Head of caudate nucleus (tissue), 42 donors: ENCODE measurements around the gene NRDC.

Experiments used
- DNase-seq, 42 donors: peaks; one replicate each; pipeline versions ENCODE4 v3.0.0 to v3.0.0-alpha.2; 2020 to 2021; ENCODE audit warnings: mixed read lengths in 7 of 42
- intact Hi-C: fragments of 100-400 bp; cut with DNase I; formaldehyde crosslinking; loops from one replicate; pipeline ENCODE4 v1.15.0; 2022

NRDC gene

DNA sequence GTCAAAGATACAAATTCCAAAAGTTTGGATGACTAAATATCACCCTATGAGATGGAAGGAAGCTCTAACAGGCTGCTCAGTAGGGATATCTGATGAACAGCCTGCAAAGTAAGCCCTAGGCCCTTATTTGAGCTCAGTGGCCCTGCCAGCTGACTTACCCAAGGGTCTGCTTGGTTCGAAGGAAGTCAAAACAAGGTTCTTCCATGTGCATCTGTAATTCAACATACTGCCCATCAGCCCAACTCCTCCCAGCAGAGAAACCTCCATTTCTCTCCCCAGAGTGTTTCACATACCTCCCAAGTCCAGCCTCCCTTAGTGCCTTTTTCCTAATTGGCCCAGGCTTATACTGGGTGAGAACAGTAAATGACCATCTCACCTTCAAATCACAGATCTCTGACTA, 86.6 kb downstream of the NRDC start:
- DNase-seq = no peak
- intact Hi-C loops = no loop called here

GRCh38 chr1:51790385-51790784, 88.1 kb downstream of the NRDC start:
- intact Hi-C loops = no loop called here
- DNase-seq = no peak

DNA sequence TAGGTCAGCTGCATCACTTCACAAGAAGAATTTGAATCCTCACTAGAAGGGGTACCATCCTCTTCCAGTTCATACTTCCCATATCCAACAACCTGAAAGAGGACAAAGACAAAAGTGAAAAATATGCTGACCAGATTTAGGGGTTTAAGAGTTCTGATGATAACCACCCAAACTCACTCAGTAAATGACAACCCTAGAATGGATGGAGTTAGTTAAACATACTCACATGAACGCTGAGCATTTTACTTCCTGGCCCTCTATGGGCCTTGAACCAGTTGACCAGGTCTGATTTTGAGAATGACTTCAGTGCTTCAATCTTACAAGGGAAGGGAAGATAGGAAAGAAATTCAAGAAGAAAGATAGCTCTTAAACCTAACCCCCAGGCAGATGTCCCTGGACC, 89.2 kb downstream of the NRDC start:
- intact Hi-C loops = no loop called here
- DNase-seq = no peak

DNA sequence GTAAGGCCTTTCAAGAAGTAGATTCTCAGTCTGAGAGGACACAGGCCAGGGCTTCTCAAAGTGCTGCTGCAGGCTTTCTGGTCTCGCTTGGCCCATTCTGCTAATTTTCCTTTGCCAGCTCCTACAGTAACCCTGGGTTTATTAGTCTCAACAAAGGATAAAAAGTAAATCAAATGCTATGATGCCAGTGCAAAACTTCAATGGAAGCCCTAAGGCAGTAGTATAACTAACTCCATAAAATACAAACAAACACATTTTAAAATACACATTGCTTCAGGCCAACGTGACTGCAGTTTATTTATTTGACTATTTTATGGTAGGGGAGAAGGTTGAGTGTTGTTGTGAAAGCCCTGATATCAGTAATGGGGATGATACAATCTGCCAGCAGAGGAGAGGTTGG, 89.6 kb downstream of the NRDC start:
- intact Hi-C loops = no loop called here

GRCh38 chr1:51784997-51785421, 93.5 kb downstream of the NRDC start:
- peak in 2 of 42 donors; percentile 6 to 50 for DNase-seq
- intact Hi-C loops = no loop called here

More for the DNA sequence above, 89.6 kb downstream of the NRDC start:
- no peak for DNase-seq

DNA sequence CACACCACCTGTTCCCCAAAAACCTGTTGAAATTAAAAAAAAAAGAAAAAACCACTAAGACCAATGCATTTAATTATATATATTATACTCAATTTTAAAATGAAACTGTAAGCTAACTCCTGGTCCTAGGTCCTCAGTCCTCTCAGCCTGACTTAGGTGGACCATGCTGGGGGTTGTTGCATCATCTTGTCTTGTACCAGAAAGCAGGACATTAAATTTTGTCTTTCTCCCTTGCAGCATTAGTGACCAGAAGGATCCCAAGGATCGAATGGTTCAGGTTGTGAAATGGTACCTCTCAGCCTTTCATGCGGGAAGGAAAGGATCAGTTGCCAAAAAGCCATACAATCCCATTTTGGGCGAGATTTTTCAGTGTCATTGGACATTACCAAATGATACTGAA, 97.6 kb downstream of the NRDC start:
- intact Hi-C loops = no loop called here
- no peak for DNase-seq

DNA sequence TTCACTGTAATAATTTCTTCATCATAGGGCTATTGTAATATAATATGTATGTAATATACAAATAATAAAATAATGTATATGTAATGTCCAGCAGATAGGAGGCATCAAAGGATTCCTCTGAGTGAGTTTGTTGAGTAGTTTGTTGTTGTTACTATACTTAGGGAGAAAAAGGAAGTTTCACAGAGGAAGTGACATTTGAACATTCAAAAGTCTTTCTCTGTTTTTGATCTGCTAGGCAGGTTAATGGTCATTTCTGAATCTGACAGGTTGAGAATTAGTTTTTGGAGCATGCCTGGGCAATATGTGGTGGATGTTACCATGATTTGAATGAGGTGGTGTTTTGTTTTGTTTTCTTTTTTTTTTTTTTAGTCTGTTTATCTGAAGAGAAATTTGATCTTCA, 102.1 kb downstream of the NRDC start:
- intact Hi-C loops = no loop called here
- DNase-seq = no peak

DNA sequence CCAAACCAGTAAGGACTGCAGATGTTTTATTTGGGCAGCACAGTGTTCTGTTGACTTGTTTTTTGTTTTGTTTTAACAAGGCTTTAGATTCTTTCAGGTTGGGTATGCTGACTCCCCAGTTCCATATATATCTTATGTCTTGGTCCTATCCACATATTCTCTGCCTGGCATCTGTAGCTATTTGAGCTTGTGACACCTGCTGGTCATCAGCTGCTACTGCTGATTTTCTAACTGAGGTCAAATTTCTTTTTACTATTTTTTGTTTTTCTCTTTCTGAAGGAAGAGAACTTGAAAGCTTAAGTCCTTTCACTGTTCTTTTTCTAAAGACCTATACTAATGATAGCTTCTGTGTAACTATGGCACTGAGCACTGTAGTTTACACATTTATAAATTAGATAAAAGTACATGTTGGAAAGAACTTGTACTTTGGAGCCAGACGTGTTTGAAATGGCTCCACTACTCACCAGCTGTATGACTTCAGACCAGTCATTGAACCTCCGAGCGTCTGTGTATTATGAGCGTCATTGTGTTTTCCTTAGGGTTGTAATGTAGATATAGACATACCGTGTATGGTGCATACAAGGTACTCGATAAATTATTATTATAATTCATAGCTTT, 109.4 kb downstream of the NRDC start:
- peak in 22 of 42 donors; percentile 15 to 76 (median 38) for DNase-seq
- intact Hi-C loops = no loop called here

DNA sequence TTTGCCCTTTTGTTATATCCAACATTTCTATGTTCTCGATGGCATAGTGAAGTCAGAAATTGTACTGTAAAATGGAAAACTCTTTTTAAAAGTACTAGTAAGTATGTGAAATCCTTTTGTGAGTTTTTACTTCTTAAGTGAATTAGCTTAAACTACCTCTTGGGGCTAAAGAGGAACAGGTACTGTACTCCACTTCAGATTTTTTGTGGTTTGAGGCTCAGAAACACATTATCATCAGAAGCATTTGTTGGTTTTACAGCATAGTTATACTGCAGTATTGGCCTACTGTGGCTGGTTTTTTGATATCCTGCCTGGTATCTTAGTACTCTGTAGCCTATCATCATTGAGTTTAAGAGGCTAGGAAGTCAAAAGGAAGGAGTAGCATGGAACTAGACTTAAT, 117.2 kb downstream of the NRDC start:
- intact Hi-C loops = no loop called here
- DNase-seq = no peak

DNA sequence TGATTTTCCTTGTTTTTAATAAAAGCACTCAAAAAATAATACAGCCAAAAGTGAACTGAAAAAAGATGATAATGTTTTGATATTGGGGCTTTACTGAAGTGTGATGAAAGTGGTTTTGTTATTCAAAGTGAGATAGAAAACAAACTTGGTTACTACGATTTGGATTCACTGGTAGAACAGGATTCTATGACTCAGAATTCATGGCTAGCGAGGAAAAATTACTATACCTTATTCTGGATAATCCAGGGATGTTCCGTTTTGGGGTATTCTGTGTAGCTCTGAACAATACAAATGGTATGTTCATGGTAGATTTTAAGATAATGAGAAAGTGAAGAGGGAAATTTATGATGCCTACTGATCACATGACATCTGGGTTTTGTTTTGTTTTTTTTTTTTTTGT, 117.7 kb downstream of the NRDC start:
- DNase-seq = no peak
- intact Hi-C loops = no loop called here

GRCh38 chr1:51758310-51758709, 120.2 kb downstream of the NRDC start:
- DNase-seq = no peak
- intact Hi-C loops = no loop called here

DNA sequence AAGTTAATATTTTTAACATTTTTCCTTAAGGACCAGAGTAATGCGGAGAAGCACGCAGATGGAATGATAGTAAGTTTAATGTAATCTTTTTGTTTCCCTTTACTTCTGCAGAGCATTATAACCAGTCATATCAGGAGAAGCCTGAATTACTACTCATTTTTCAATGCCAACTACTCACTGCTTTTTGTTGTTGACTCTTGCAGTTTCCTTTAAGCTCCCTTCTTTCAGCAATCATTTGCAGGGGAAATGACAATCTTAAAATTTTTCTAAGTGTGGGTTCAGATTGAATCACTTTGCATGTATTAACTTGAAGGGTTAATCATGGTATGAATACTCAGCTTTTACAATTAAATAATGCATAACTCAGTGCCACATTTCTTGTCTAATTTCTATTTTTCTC, 122.2 kb downstream of the NRDC start:
- intact Hi-C loops = no loop called here

DNA sequence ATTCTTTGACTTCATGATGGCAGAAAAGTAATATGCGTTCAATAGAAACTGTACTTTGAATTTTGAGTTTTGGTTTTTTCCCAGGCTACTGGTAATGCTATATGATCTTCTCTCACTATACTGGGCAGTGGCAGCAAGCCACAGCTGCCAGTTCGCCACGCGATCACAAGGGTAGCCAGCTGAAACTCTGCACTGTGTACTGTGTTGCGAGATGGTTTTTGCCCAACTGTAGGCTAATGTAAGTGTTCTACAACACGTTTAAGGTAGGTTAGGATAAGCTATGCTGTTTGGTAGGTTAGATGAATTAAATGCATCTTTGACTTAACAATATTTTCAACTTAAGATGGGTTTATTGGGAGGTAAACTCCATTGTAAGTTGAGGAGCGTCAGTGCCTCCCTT, 123.1 kb downstream of the NRDC start:
- intact Hi-C loops = no loop called here
- no peak for DNase-seq

More for the DNA sequence above, 122.2 kb downstream of the NRDC start:
- no peak for DNase-seq

GRCh38 chr1:51754666-51755065, 123.9 kb downstream of the NRDC start:
- intact Hi-C loops = no loop called here
- DNase-seq = no peak

GRCh38 chr1:51753969-51754368, 124.6 kb downstream of the NRDC start:
- DNase-seq = no peak
- intact Hi-C loops = no loop called here

DNA sequence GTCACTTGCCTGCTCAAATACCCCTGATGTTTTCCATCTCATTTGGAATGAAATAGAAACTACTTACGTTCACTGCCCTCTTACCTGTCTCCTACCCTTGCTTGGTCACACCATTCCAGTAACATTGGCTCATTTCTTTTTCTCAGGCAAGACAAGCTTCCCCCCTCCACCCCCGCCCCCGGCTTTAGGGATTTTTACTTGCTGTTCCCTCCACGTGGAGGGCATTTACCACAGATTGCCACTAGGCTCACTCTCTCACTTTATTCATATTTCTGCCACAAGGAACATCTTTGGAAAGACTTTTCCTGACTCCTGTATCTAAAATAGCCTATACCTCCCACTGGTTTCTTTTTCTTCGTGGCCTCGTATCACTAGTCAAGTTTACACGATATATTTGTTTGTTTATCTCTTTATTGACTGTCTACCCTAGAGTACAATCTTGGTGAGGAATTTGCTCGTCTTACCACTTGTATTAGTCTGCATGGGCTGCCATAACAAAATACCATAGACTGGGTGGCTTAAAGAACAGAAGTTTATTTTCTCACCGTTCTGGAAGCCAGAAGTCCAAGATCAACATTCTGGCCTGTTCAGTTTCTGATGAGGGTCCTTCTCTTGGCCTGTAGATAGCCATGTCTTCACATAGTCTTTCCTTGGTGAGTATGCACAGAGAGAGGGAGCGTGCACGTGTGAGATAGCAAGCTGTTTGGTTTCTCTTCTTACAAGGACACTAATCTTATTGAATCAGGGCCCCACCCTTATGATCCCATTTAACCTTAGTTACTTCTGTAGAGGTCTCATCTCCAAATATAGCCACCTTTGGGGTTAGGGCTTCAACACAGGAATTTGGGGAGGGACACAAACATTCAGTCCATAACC, 126.2 kb downstream of the NRDC start:
- intact Hi-C loops = no loop called here
- no peak for DNase-seq

DNA sequence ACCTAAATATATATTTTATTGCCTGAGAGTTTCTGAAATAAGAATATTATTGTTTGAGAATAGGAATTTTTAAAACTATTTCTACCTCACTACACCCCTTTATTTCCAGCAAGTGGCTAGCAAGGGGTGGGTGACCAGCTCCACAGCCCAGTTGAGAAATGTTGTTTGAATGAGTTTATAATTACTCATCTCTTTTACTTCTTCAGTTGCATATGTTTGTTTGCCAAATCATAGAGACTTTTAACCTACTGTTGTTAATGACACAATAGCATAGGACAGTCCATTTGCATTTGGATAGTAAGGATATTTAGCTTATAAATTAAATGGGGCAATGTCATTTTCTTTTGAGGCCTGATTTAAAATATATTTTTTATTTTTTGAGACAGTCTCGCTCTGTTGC, 127.8 kb downstream of the NRDC start:
- intact Hi-C loops = no loop called here
- no peak for DNase-seq

DNA sequence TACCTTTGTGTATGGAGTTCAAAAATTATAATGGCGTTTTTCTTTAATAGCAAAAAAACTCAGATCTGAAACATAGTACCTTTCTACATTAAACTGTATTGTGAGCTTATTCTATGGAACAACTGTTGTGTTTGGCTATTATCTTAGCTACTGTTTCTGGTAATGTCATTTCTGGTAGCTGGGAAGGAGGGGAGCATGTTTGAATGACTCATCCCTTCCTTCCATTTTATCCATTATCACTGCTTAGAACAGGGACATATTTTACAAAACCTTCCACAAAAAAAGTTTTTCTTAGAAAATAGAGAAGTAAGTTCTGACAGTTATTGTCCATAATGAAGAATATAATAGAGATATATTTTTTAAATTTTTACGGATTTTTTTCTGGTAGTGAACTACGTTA, 128.3 kb downstream of the NRDC start:
- no peak for DNase-seq
- intact Hi-C loops = no loop called here

DNA sequence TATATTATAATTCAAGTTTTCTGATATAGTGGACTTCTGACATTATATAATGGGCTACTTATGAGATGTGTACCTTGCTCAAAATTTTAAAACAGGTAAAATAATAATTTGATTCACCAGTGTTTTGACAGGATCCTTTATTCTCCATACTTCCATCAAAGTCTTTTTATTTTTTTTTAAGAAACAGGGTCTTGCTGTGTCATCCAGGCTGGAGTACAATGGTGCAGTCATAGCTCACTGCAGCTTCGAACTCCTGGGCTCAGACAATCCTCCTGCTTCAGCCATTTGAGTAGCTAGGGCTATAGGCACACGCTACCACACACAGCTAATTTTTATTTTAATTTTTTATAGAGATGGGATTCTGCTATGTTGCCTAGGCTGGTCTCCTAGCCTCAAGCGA, 129.4 kb downstream of the NRDC start:
- intact Hi-C loops = no loop called here
- DNase-seq = no peak

DNA sequence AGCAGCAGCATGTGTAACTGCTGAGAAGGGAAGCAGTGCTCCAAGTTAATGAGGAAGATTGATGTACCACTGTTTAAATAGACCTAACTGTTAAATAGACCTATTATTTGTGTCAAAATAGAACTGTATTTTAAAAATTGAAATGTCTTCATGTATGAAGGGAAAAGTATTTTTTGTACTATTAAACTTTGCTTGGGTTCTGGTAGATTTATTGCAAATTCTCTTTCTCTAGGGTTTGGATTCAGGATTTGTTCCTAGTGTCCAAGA, 133.3 kb downstream of the NRDC start:
- intact Hi-C loops = no loop called here
- no peak for DNase-seq
